Neural cell (in vitro differentiated cells): Measurements from ENCODE around the gene ARHGDIG.

Experiments
- CTCF ChIP-seq: fragments of 450-650 bp; IDR thresholded peaks from 2 replicates; pipeline ENCODE4 v1.5.1; 2014; ENCODE audit warnings: antibody characterized with exemption, mild to moderate bottlenecking, moderate library complexity; ENCODE audit not compliant: poor library complexity, severe bottlenecking
- SMC3 ChIP-seq: fragments of 450-650 bp; conservative IDR thresholded peaks from 2 replicates; pipeline ENCODE4 v1.6.1; 2014; ENCODE audit warnings: antibody characterized with exemption, mild to moderate bottlenecking, moderate library complexity; ENCODE audit not compliant: poor library complexity

DNA sequence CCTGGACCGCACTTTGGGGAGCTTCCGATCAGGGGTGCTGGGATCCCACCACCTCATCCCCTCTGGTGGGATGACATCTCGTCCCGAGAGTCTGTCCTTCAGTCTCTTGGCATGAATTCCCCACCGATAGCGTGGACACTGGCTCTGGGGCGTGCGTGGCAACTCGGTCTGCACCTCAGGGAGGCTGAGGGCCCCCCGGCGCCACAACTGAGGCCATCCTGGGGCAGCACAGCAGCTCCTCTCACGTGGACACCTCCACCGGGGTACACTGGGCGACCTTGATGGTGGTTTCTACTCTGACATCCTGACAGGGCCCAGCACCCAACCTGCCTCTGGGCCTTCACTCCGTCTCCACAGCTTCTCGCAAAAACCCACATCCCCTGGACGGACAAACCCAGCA is 11.1 kb downstream of the ARHGDIG start:
- TF ChIP-seq SMC3 = no peak
- no peak for TF ChIP-seq CTCF
